Renal pelvis (tissue), 4 donors: ENCODE results near the gene PROC. TPM values are rescaled to one million over a fixed set of nuclear protein-coding genes. Genes with fewer than 3 reads are reported as not detected.
A peak's percentile ranks its signal among the peaks of the same experiment; 100 is the strongest.
"Not testable (repeated sequence)": the region's sequence is repeated elsewhere in the genome, so short reads cannot be mapped to it uniquely, and the experiment has no call there.

ENCODE experiments used
- DNase-seq: peaks from one replicate; pipeline ENCODE4 v3.0.0-alpha.2; 2013
- polyA plus RNA-seq, 3 donors: library from polyadenylated mRNA; unstranded; fragments of 120-200 nt; gene quantifications; one replicate each; pipeline ENCODE4 v1.2.1, GENCODE V29; 2013; ENCODE audit not compliant: insufficient read length in 3 of 3

PROC gene
- polyA plus RNA-seq, 3 donors, result 2.9 to 7.6 (median 6.5) TPM

GRCh38 chr2:127426501-127427354 lies 8.5 kb downstream of the PROC start:
- no peak for DNase-seq

DNA sequence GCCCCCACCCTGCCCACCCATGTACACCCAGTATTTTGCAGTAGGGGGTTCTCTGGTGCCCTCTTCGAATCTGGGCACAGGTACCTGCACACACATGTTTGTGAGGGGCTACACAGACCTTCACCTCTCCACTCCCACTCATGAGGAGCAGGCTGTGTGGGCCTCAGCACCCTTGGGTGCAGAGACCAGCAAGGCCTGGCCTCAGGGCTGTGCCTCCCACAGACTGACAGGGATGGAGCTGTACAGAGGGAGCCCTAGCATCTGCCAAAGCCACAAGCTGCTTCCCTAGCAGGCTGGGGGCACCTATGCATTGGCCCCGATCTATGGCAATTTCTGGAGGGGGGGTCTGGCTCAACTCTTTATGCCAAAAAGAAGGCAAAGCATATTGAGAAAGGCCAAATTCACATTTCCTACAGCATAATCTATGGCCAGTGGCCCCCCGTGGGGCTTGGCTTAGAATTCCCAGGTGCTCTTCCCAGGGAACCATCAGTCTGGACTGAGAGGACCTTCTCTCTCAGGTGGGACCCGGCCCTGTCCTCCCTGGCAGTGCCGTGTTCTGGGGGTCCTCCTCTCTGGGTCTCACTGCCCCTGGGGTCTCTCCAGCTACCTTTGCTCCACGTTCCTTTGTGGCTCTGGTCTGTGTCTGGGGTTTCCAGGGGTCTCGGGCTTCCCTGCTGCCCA lies 9.3 kb downstream of the PROC start:
- no peak for DNase-seq

- no peak for DNase-seq
Observed at GRCh38 chr2:127428057-127428814, 10.0 kb downstream of the PROC start.

DNA sequence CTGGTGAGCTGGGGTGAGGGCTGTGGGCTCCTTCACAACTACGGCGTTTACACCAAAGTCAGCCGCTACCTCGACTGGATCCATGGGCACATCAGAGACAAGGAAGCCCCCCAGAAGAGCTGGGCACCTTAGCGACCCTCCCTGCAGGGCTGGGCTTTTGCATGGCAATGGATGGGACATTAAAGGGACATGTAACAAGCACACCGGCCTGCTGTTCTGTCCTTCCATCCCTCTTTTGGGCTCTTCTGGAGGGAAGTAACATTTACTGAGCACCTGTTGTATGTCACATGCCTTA lies 10.5 kb downstream of the PROC start:
- no peak for DNase-seq

- no peak for DNase-seq
Observed at GRCh38 chr2:127429291-127429690, 11.1 kb downstream of the PROC start.

DNA sequence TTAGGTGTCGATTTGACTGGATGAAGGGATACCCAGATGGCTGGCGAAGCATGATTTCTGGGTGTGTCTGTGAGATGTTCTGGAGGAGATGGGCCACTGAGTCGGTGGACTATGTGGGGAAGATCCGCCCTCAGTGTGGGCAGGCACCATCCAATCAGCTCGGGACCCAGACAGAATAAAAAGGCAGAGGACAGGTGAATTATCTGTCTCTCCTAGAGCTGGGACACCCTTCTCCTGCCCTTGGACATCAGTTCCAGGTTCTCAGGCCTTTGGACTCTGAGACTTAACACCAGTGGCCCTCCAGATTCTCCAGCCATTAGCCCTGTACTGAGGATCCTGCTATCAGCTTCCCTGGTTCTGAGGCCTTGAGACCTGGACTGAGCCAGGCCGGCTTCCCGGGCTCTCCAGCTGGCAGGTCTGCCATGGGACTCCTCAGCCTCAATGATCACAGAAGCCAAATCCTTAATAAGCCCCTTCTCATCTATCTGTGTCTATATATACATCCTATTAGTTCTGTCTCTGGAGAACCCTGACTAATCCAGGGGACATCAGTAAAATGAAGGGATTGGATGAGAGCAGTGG lies 11.7 kb downstream of the PROC start:
- DNase-seq, result no peak

DNA sequence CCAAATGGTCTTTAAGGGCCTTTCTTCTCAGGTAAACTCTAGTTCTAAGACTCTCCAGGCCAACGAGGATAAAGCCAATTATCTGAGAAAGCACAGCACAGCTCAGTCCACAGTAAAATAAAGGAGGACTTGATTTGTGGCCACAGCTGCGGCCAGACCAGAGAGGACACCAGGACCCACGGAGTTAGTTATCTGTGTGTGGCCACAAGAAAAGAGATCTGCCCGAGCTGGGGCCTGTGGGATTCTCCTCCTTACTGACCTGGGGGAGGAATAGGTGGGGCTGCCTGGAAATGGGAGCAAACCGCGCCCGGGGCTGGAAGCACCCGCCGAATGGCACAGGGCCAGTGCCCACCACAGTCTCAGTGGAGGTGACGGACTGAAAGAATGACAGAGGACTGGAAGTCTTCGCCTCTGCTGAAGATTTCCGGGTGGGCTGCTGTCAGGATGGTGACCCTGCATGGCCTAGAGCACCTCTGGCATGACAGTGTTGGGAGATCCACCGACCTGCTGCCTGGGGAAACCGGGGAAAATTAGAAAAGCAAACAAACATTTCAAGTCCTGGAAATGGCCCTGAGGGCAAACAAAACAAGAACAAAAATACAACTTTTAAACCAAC lies 13.3 kb downstream of the PROC start:
- no peak for DNase-seq

DNA sequence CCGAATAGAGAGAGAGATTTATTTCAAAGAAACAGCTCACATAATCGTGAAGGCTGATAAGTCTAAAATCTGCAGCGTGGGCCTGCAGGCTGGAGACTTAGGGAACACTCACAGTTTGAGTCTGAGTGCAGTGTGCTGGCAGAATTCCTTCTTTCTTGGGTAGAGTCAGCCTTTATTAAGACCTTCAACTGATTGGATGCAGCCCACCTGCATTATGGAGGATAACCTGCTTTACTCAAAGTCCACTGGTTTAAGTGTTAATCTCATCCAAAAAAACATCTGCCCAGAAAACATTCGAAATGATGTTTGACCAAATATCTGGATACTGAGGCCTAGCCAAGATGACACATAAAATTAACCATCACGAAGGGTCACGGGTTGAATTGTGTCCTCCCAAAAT lies 16.3 kb downstream of the PROC start:
- no peak for DNase-seq

GRCh38 chr2:127437056-127437455 lies 18.8 kb downstream of the PROC start:
- no peak for DNase-seq

DNA sequence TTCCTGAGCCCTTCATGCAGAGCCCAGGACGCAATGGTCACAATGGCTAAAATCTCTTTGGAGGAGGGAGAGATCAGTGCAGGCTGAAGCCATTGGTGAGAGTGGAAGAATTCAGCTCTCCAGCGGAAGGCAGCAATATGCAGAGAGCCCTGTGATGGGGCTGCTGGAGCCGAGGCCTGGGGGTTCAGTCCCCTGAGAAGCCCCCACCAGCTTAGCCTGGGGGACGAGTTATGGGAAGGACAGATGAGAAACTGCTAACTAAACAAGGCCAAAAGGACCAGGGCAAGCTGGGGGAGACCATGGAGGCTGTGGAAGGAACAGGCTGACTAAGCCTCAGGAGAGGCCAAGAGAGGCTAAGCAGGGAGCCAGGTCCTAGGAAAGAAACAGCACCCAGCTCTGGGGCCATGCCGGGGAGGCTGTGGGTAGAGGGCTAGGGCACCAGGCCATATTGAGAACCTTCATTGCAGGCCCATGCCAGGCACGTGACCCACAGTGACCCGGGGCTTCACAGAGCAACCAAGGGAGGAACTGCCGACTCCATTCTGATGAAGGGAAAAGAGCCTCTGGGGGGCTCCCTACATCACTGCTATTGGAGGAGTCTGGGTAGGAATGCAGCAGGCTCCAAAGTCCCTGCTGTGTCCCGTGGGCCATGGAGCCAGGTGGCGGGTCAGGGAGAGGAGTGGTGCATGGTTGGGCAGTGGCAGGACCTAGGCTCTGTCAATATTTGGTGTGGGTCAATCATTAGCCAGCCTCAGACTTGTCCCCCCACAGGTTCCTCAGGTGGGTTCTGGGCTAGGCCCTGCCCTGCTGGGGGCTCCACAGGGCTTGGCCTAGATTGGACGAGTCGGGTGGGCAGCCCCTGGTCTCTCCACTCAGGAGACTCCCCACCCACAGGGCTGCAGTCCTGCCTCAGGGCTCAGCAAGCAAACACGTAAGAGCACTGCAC lies 19.8 kb downstream of the PROC start:
- no peak for DNase-seq

- no peak for DNase-seq
Observed at GRCh38 chr2:127439343-127439742, 21.1 kb downstream of the PROC start.

- DNase-seq, result no peak
Observed at GRCh38 chr2:127448526-127448925, 30.3 kb downstream of the PROC start.

GRCh38 chr2:127449414-127449813 lies 31.2 kb downstream of the PROC start:
- no peak for DNase-seq

GRCh38 chr2:127449898-127450297 lies 31.7 kb downstream of the PROC start:
- no peak for DNase-seq

DNA sequence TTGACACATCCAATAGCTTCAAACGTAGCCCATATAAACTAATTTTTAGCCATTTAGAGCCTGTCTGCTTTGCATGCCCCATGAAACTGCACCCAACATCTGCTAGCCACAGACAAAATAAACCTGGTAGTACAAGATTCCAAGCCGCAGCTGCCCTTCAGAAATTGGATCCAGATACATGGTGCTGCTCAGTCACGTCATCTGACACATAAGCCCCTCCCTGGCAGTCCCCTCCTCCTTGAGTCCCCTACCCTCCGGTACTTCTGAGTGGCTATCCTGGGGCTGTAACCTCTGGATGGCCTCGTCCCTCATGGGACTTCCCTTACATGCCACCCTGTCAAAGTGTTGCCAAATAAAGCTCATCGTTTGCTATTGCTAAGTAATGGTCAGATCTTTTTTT lies 33.8 kb downstream of the PROC start:
- no peak for DNase-seq

GRCh38 chr2:127452423-127452822 lies 34.2 kb downstream of the PROC start:
- not testable (repeated sequence) for DNase-seq

GRCh38 chr2:127453013-127453391 lies 34.8 kb downstream of the PROC start:
- no peak for DNase-seq

DNA sequence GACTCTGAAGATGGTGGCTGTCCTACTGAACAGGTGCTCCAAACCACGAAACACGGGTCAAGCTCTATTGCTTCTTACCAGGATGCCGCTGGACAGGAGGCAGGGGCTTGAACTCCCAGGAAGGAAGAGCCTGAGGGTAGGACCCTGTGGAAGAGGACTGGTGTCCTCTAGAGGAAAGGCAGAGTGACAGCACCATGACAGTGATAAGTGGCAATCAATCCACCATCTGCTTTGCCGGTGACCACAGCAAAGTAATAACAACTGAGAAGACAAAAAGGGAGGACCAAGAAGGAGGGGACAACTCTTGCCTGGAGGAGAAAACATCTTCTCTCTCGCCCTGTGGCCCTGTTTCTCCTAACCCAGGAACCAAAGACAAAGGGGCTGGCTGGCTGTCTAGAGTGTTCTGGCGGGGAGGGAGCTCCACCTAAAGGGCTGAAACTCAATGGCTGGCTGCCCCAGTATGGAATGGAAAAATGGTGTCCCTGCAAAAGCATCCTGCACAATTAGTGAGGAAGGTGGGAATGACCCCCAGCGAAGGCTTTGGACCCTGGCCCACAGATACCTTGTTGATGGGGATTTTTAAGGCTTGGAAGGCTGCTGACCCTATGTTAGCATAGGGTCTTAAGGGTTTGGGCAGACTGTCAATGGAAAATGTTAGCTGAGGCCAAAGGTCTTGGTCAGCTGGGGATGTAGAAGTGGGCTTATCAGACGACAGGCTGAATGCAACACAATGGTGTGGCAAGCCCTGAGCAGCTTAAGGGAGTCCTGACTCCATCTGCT lies 35.4 kb downstream of the PROC start:
- DNase-seq, result no peak

- DNase-seq, result peak; percentile 55
Observed at GRCh38 chr2:127454595-127455565, 36.7 kb downstream of the PROC start.
